Measurements from ENCODE around the gene GLI3. TPM values are rescaled to one million over a fixed set of nuclear protein-coding genes. Genes with fewer than 3 reads are reported as not detected.

Gene GLI3
- total RNA-seq, 2 donors from 2014 or later, result 3.4 to 6.6 TPM

DNA sequence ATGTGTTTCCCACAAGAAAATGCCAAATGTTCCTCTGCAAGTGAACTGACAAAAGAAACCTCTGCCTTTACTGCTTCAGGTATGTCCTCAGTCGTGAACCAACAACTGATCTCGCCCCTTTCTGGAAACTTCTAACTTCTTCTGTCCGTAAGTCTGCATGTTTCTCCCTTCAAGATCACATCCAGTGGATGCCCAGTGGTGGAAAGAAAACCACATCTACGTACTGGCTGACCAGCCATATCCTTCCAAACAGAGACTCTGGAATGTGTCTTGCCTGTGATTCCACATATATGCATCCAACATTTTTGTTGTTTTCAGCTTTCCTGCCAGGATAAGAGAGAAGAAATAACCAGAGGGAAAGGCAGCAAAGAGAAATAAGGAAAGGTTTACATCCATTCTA lies 152.7 kb downstream of the GLI3 start:
- TF ChIP-seq, protein P1, sequence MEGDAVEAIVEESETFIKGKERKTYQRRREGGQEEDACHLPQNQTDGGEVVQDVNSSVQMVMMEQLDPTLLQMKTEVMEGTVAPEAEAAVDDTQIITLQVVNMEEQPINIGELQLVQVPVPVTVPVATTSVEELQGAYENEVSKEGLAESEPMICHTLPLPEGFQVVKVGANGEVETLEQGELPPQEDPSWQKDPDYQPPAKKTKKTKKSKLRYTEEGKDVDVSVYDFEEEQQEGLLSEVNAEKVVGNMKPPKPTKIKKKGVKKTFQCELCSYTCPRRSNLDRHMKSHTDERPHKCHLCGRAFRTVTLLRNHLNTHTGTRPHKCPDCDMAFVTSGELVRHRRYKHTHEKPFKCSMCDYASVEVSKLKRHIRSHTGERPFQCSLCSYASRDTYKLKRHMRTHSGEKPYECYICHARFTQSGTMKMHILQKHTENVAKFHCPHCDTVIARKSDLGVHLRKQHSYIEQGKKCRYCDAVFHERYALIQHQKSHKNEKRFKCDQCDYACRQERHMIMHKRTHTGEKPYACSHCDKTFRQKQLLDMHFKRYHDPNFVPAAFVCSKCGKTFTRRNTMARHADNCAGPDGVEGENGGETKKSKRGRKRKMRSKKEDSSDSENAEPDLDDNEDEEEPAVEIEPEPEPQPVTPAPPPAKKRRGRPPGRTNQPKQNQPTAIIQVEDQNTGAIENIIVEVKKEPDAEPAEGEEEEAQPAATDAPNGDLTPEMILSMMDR (IDR thresholded peaks at IDR 0.05), result no peak
- H3K4me1 ChIP-seq (ENCODE audit: control insufficient read depth in 1 of 2, low read depth in 2 of 2), result no peaks in the 10 kb centered on the region

DNA sequence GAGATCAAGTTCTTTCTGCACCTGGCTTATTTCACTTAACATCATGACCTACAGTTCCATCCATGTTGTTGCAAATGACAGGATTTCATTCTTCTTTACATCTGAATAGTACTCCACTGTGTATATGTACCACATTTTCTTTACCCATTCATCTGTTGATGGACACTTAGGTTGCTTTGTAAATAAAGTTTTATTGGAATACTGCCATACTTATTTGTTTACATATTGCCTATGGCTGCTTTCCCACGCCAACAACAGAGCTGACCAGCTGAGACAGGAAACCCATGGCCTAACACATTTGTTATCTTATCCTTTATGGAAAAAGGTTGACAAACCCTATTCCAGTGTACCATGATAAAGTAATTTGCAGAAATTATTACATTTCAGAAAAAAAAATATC lies 153.7 kb downstream of the GLI3 start:
- DNase-seq (ENCODE audit: low spot score), result no peak
- no peak overlapping the region for H3K4me3 ChIP-seq

More for the DNA sequence above, 152.7 kb downstream of the GLI3 start:
- no peaks in the 10 kb centered on the region for H3K27me3 ChIP-seq (replicated peaks; ENCODE audit: insufficient read depth)
- H3K36me3 ChIP-seq, result no peaks in the 10 kb centered on the region
- H3K27ac ChIP-seq, result no peak overlapping the region
- no peaks in the 10 kb centered on the region for H3K9me3 ChIP-seq
- no peak overlapping the region for H3K4me3 ChIP-seq
- DNase-seq (ENCODE audit: low spot score), result no peak
- no peak for ATAC-seq (ENCODE audit: insufficient number of reproducible peaks, low FRiP score, low read depth)

DNA sequence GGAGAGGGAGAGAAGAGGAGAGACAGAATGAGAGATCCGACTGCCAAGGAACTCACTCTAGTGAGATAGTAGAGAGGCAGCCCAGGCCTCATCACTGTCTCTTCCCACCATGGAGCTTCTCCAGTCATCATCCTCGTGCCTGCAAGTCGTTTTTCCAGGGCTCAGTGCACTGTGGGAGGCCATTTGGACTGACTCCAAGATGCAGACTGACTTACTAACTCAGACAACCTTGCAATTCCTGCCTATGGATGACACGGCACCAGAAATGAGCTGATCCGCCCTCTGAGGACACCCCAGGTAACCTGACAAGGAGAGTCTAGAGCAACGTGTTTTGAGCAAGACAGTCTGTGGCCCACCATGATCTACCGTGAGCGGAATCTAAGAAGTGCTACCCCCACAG lies 154.9 kb downstream of the GLI3 start:
- TF ChIP-seq, protein P1 (IDR thresholded peaks at IDR 0.05), result no peak
- ATAC-seq (ENCODE audit: insufficient number of reproducible peaks, low FRiP score, low read depth) (no peak), DNase-seq (ENCODE audit: low spot score) (no peak)
- H3K4me1 ChIP-seq (ENCODE audit: control insufficient read depth in 1 of 2, low read depth in 2 of 2), result no peaks in the 10 kb centered on the region
- no peak overlapping the region for H3K4me3 ChIP-seq
- H3K9me3 ChIP-seq, result no peaks in the 10 kb centered on the region
- H3K27me3 ChIP-seq (replicated peaks; ENCODE audit: insufficient read depth), result no peaks in the 10 kb centered on the region
- H3K27ac ChIP-seq, result no peak overlapping the region
- no peaks in the 10 kb centered on the region for H3K36me3 ChIP-seq

More for the DNA sequence above, 153.7 kb downstream of the GLI3 start:
- Histone ChIP-seq H3K27me3 (replicated peaks; ENCODE audit: insufficient read depth) (no peaks in the 10 kb centered on the region), H3K4me1 (ENCODE audit: control insufficient read depth in 1 of 2, low read depth in 2 of 2) (no peaks in the 10 kb centered on the region), H3K36me3 (no peaks in the 10 kb centered on the region), H3K9me3 (no peaks in the 10 kb centered on the region), H3K27ac (no peak overlapping the region)
- TF ChIP-seq, protein P1 (IDR thresholded peaks at IDR 0.05), result no peak
- no peak for ATAC-seq (ENCODE audit: insufficient number of reproducible peaks, low FRiP score, low read depth)

DNA sequence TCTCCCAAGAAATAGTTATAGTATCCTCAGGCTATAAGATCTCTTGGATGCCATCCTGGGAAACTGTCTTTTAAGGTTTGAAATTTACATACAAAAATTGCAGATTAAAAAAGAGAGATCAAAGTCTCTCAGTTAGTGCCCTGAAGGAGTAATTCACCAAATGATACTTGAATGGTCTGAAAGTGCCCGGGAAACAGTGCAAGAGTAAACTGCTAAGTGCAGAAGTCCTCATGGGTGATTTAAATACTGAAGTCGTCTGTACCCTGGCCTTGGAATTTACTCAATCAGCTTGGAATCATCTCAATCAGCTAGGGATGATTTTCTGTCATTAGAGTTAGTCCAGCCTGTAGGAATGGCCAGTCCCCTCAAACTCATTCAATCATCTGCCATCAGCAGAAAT lies 155.3 kb downstream of the GLI3 start:
- Histone ChIP-seq H3K4me1 (ENCODE audit: control insufficient read depth in 1 of 2, low read depth in 2 of 2) (no peaks in the 10 kb centered on the region), H3K27me3 (replicated peaks; ENCODE audit: insufficient read depth) (no peaks in the 10 kb centered on the region), H3K36me3 (no peaks in the 10 kb centered on the region), H3K9me3 (no peaks in the 10 kb centered on the region), H3K4me3 (no peak overlapping the region), H3K27ac (no peak overlapping the region)
- ATAC-seq (ENCODE audit: insufficient number of reproducible peaks, low FRiP score, low read depth) (no peak), DNase-seq (ENCODE audit: low spot score) (no peak)
- TF ChIP-seq, protein P1 (IDR thresholded peaks at IDR 0.05), result no peak

DNA sequence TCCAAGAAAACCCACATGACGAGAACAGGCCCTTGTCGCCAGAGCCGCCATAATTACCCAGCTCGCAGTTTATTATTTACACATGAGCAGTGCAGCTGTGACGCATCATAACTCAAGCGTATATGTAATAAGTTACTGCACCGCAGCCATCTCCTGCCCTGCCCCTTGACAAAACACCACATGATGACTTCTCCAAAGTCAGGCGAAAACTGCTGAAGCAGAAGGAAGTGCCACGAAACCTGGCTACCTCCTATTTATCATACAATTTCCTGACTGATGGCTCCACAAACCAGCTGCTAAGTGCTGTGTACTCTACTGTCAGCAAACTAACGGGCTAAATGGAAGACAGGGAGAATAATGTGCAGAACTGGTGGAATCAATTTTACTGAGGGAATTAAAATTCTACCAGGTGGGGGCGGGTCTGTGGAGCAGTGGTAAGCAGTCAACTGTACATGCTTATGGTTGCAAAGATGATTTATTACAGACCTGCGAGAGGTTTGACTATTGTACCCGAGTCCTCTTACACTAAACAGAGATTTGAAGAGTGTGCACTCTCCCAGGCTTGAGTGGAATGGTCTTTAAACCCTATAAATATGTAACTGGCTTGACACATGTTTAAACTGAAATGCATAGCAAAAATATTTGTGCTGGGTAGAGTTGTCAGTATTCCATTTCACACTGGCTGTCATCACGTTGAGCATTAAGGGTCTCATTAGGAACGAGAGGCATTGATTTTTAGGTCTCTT lies 156.0 kb downstream of the GLI3 start:
- Histone ChIP-seq H3K4me3 (no peak overlapping the region), H3K9me3 (no peaks in the 10 kb centered on the region), H3K27me3 (replicated peaks; ENCODE audit: insufficient read depth) (no peaks in the 10 kb centered on the region), H3K27ac (no peak overlapping the region), H3K4me1 (ENCODE audit: control insufficient read depth in 1 of 2, low read depth in 2 of 2) (no peaks in the 10 kb centered on the region), H3K36me3 (no peaks in the 10 kb centered on the region)
- DNase-seq (ENCODE audit: low spot score) (no peak), ATAC-seq (ENCODE audit: insufficient number of reproducible peaks, low FRiP score, low read depth) (no peak)
- TF ChIP-seq, protein P1 (IDR thresholded peaks at IDR 0.05), result no peak

All from thoracic aorta (tissue), 2 donors.